Cortex of kidney (tissue), 1 donor: ENCODE data around the gene GATAD2B.
"Not testable (repeated sequence)": the region's sequence is repeated elsewhere in the genome, so short reads cannot be mapped to it uniquely, and the experiment has no call there.

Source experiments
- DNase-seq: peaks from one replicate; lab custom pipeline; 2025; lab: John Stamatoyannopoulos, UW

The GATAD2B gene

DNA sequence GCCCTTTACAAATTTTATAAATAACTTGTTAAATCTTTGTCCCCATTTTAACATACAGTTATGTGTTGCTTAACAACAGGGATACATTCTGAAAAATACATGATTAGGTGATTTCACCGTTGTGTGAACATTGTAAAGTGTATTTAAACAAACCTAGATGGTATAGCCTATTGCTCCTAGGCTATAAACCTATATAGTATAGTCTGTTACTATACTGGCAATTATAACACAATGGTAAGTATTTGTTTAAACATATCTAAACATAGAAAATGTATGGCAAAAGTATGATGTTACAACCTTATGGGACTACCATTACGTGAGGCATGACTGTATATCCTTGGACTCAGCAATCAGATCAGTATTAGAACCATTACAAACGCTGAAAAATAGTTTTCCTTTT, 36.6 kb downstream of the GATAD2B start:
- no peak for DNase-seq

- DNase-seq = no peak
Observed at GRCh38 chr1:153883223-153883622, 39.5 kb downstream of the GATAD2B start.

- no peak for DNase-seq
Observed at GRCh38 chr1:153882296-153882912, 40.4 kb downstream of the GATAD2B start.

- no peak for DNase-seq
Observed at GRCh38 chr1:153881751-153882150, 41.0 kb downstream of the GATAD2B start.

DNA sequence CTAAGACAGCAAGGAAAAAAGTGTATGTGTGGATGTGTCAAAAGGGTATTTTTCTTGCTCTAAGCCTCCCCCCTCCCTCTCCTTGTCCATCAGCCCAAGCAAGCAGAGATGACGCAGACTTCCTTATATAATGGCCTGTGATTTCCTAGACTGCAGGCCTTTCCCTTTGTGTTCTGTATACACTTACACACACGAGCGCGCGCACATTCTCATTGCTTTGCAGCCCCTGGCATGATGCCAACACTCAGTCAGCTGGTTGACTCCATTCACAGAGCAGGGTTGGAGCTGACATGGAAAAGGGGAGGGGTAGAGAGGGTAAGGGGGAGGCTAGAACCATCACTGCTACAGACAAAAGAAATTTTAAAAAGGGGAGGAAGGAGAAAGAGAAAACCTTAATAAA, 41.8 kb downstream of the GATAD2B start:
- DNase-seq = no peak

DNA sequence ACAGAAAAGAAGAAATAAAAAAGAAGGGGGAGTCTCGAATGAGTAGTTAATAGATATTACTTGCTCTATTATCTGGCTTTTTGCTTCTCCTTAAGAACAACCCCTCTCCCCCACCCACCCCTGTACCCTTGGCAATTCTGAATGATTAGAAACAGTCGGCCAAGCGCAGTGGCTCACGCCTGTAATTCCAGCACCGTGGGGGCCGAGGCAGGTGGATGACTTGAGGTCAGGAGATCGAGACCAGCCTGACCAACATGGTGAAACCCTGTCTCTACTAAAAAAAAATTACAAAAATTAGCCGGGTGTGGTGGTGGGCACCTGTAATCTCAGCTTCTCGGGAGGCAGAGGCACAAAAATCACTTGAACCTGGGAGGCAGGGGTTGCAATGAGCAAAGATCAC, 42.7 kb downstream of the GATAD2B start:
- DNase-seq = no peak

DNA sequence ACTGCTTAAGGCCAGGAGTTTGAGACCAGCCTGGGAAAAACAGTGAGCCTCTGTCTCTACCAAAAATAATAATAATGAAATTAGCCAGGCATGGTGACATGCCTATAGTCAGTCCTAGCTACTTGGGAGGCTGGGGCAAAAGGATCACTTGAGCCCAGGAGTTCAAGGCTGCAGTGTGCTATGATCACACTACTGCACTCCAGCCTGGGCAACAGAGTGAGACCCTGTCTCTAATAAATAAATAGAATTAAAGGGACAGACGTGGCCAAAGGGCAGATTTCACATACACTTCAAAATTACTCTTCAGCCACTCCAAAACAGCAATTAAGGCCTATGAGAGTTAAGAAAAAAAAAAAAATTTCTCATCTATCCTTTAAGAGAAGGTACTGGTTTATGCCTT, 45.7 kb downstream of the GATAD2B start:
- DNase-seq = no peak

DNA sequence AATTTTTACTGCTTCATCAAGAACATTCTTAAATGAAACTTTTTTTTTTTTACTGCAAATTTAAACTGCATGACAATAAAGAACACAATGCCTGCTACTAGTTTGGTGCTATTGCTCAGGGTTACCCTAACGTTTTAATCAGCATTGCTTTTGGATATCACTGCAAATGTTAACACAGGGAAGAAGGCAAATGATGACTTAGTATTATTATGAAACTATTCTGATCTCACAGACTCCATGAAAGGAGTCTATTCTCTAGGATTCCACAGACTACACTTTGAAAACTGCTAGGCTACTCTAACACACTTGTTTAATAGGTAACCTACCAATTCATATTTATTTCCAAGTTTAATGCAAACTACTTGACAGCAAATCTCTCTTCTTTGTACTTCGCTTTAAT, 49.8 kb downstream of the GATAD2B start:
- DNase-seq = no peak

- no peak for DNase-seq
Observed at GRCh38 chr1:153872331-153872730, 50.4 kb downstream of the GATAD2B start.

- DNase-seq = no peak
Observed at GRCh38 chr1:153869486-153869885, 53.3 kb downstream of the GATAD2B start.

DNA sequence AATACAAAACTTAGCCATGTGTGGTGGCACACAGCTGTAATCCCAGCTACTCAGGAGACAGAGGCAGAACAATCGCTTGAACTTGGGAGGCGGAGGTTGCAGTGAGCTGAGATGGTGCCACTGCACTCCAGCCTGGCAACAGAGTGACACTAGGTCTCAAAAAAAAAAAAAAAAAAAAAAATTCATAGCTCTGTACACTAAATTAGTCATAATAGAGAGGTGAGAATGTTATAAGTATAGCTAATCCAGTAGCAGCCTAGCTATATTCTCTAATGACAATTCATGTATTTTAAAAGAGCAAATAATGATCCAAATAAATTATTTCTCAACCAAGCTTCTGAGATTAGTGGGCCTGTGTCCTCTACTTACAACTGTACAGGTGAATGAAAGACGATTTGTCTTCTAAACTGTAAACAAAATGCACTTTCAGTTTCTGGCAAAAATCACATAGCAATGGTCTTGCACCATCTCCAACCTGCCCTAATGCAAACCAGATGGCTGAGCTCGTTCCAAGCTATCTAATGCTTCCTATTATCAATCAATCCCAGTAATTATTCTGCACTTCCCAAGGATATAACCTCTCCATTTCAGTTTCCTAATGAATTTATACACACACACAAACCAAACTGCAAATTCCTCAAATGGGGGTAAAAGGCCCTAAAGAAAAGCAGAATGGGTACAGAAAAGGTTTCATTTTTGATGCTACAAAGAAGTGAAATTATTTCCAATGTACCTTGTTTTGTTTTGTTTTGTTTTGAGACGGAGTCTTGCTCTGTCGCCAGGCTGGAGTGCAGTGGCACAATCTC, 56.5 kb downstream of the GATAD2B start:
- DNase-seq = no peak

GRCh38 chr1:153860285-153860684, 62.5 kb downstream of the GATAD2B start:
- no peak for DNase-seq

DNA sequence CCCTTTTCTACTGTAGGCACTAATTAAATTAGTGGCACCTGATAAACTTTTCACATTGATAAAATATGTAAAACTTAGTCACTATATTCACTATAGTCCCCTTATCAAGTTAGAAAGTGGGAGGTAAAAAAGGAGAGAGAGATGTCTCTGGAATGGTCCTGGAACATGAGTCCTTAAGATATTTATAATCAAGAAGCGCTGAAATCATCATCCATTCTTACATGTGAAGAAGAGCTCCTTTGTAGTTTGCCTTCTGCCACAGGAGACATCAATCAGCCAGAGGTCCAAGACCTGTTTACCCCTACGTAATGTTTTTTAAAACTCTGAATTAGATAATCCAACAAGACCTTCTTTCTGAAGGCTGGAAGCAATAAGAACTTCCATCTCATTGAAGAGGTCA, 65.3 kb downstream of the GATAD2B start:
- DNase-seq = no peak

DNA sequence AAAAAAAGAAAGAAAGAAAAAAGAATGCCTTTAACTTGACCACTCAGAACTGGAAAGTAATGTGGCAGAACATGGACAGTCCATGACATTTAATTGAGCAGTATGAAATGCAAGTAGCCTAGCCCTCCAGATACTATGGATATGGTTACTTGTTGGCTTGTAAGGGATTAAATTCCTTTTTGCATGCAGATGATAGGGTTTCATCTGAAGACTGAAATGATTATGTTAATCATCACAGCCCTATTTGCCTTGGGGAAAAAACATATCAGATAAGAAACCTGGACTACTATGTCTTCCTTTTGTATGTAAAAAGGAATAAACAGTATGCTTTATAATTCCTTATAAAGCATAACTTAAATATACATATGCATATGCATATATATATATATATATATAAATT, 66.0 kb downstream of the GATAD2B start:
- no peak for DNase-seq

DNA sequence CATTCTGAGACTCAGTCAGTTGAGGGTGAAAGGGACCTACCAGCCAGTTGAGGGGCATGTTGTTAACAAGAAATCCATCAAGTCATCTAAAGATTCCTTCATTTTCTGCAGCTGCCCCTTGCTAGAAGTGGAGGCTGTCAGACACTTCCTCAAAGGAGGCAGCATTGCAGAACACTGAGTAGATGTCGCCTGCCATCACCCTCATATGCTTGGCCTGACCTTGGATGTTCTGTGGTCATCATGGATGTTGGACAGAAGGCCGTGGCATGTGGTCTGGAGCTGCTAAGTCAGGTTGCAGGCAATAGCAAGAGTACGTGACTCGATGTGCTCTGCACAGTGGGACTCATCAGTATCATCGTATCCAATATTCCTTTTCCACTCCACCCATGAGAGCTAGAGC, 70.6 kb downstream of the GATAD2B start:
- no peak for DNase-seq

- DNase-seq = no peak
Observed at GRCh38 chr1:153849487-153850185, 73.1 kb downstream of the GATAD2B start.

DNA sequence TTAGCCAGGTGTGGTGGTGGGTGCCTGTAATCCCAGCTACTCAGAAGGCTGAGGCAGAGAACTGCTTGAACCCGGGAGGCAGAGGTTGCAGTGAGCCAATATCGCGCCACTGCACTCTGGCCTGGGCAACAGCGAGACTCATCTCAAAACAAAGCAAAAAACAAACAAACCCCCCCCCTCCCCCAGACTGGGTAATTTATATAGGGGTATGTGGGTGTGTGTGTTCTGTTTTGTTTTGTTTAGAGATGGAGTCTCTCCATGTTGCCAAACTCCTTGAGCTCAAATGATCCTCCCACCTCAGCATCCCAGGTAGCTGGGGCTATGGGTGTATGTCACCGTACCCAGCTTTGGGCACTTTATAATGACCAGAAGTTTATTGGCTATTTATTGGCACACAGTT, 74.0 kb downstream of the GATAD2B start:
- DNase-seq = no peak

- DNase-seq = no peak
Observed at GRCh38 chr1:153845158-153845557, 77.6 kb downstream of the GATAD2B start.

- not testable (repeated sequence) for DNase-seq
Observed at GRCh38 chr1:153844349-153844748, 78.4 kb downstream of the GATAD2B start.

- DNase-seq = no peak
Observed at GRCh38 chr1:153842006-153842471, 80.7 kb downstream of the GATAD2B start.

GRCh38 chr1:153841463-153841994, 81.2 kb downstream of the GATAD2B start:
- no peak for DNase-seq

GRCh38 chr1:153840774-153841173, 82.0 kb downstream of the GATAD2B start:
- not testable (repeated sequence) for DNase-seq

GRCh38 chr1:153833968-153834367, 88.8 kb downstream of the GATAD2B start:
- DNase-seq = not testable (repeated sequence)
